Stimulated activated CD8-positive, alpha-beta memory T cell treated with anti-CD3 and anti-CD28 coated beads, Interleukin-2, amount 100 ng/mL, for 1 hour (primary cell): ENCODE data around the gene ZIC2.

ENCODE experiments used
- DNase-seq, 2 donors: peaks; one replicate each; pipeline ENCODE4 v3.0.0-alpha.2; 2020; ENCODE audit warnings: low read depth in 2 of 2

The ZIC2 gene

DNA sequence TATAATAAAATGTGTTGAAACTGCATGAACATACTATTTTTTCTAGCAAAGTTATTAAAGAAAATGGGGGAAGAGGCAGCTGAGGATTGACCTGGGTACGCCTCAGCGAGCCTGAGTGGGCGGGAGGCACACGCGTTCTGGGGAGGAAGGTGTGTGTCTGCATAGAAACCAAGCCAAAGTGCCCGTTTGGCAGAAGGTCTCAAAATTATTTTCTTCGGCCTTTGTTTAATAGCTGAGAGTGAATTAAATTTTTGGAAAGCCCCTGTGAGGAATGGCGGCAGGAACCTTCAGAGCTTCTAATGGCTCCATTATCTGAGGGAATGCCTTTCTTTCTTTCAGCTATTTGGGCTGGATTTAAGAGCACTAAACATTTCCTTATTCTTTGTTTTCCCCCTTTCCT, 5.2 kb downstream of the ZIC2 start:
- no peak for DNase-seq

DNA sequence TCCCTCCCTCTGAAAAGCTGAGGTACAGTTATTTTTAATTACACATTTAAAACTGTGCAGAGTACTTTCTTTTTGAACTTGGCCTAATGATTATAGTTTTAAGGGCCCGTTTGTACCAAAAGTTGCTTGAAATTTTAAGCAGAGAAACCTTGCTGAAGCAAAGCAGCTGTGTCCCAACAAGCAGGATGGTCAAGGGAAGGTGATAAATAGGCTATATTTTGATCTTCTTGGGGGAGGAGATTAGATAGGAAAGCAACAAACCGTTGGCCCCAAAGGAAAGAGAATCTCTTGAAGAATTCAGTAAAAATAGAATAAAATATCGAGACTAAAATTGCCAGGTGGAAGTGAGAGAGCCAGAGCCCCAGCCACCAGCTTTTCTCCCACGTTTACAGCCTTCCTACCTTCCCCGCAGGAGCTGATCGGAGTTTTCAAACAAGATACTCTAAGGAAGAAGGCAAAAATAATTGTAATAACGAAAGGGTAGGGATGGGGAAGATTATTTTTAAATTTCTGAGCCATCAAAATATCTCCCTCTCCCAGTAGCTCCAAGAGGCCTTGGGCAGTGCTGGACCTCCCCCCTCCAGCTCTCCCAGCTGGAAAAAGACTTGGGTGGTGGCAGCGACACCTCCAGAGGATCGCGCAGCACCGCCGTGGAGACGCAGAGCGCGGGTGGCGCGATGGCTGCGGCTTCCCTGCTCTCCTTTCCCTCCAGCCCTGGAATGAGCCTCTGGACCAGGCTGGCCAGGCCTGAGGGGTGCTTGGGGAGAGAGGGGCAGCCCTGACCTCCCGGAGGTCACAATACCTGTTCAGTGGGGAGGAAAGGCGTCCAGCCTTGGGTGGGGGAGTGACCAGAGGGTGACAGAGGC, 5.8 kb downstream of the ZIC2 start:
- DNase-seq = no peak

DNA sequence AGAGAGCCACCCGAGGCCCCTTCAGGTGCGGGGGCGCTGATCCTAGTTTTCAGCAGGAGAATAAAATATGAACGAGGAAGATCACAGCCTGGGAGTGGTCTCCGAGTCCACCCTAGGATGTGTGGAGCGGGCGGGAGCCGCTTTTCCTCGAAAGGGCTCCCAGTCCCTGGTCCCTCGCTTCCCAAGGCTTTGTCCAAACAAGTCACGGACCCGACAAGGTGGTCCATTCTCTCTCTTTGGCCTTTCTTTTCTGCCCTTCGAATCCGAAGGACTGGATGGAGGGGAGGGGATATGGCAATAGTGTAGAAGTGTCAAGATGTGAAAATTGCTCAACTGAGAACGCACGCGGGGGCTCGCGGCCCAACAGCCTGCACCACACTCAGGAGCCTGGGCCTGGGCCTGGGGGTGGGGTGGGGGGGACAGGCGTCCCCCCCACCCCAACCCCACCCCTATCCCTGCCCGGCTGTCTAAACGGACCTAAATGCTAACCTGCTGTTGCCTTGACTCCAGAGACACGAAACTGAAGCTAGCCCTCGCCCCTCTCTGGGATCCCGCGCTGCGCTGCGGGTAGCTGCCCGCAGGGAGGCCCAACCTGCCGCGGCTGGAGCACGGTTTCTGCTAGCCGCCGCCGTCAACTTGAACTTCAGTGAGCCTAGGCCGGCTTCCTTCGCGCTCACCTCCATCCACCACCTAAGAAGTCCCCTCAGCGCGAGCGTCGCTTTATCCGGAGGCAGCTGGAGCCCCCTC, 7.1 kb downstream of the ZIC2 start:
- DNase-seq = no peak

DNA sequence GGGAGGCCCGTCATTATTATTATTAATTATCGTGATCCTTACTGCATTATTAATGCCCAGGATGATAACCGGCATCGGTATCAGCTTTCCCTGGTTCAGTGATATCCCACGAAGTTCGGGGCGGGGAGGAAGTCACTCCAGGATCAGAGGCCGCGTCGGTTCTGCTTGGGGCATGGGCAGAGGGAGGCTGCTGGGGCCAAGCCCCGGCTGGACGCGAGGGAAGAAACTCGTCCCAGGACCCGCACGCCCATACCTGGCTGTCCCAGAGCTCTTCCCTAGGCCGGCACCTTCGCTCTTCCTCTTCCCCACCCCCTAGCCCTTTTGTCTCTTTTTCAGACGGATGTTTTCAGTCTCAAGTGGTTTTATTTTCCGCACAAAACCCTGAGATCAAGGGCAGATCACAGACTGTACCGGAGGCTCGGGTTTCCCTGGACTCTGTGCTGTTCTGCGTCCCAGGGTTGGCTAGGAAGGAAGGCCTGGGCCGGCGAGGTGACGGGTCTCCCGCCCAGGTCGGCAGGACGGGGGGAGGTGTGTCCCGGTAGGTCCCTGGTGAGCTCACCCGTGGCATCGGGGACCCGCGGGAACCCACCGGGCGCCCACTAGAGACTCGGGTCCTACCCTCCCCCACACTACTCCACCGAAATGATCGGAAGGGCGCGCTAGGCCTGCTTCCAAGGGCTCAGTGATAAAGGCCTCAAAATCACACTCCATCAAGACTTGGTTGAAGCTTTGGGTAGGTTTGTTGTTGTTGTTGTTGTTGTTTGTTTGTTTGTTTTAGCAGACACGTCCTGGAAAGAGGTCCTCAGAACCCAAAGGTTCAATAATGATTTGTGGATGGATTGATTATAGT, 7.9 kb downstream of the ZIC2 start:
- DNase-seq = no peak

DNA sequence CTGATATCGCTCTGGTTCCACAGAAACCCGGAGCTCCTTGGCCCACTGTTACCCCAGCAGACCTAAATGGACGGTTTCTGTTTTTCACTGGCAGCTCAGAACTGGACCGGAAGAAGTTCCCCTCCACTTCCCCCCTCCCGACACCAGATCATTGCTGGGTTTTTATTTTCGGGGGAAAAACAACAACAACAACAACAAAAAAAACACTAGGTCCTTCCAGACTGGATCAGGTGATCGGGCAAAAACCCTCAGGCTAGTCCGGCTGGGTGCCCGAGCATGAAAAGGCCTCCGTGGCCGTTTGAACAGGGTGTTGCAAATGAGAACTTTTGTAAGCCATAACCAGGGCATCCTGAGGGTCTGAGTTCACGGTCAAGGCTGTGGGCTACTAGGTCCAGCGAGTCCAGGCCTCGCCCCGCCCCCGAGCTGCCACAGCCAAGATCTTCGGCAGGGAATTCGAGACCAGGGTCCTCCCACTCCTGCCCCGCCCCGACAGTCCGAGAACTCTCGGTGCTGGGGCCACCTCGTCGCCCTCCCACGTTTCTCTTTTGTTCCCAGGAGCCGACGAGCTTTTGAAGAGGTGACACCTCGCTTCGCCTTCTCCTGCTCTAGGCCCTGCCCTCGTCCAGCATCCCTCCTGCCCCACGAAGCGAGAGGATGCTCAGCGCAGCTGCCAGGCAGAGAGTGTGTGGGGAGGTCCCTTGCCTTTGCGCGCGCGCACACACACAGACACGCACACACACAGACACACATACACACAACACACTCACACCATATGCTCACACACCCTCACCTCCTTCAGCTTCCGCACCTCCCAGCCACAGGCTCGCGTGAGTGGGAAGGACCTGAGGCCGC, 8.8 kb downstream of the ZIC2 start:
- DNase-seq = no peak

DNA sequence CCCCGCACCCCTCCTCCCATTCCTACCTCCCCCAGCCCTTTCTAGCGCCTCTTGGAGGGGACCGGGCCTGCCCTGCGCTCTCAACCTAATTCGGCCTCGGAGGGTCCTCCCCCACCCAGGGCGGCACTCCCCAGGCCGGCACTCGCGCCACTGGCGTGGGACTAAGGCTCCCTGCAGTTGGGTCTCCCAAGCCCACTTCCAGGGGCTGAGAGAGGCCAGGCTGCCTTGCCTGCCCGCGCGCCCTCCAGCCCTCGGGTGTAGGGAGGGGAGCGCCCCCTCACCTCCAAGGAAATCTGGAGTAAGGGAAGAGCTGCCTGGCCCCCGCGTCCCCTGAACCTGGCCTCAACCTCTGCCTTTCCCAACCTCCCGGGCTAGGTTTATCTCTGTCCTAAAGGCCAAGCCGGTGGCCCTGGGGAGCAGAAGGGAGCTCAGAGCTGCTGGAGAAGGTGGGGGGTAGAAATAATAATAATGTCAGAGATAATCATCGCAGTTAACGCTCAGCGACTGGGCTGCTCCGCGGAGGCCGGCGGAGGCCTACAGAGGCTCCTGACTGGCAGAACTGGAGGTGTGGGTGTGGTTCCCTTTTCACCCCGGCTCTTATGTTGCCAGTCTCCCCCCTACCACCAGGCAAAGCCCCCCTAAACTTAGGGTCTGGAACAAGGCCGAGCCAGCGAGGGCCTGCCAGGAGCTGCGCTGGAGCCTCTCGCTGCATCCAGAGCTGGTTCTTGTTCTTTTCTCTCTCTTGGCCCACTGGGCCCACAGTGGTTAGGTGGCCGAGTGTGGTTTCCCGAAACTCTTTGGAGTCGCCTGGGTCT, 9.6 kb downstream of the ZIC2 start:
- DNase-seq = no peak

DNA sequence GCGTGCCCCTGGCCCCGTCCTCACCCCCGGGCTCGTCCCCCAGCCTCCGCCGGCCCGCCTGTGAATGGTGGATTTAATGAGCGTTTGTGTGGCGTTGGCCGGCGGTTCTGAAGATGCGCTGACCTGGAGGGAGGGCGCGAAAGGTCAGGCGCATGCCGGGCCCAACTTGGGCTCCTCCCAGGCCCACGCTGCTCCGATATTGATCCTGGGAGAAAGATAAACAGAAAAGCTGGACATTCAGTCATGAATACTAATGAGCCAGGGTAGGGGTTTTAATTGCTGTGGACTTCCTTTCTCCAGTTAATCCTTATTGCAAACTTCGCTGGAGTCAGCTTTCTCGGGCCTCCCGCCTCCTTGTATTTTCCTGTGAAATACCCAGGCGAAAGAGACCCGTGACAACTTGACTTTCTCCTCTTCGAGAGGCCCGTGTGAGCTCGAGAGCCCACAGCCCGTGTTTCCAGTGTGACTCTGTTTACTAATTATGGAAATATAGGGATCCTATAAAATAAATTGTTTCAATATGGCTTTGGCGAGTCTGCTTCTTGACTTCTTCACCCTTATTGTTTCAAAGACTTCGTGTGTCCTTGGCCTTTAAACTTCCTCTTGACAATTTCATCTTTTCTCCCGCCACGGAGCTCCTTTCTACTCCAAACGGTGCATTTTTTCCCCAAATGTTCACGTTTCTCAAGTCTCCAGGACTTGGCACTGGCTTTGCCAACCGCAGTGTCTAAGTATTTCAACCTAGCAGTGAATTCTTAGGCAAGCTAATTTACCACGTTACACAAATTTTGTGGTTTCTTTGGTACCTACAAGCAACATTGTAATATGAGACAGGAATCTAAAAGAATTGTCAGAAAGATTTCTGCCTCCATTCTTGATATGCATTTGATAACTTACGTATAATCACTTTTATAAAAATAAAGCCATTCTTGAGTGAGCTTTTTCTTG, 10.5 kb downstream of the ZIC2 start:
- DNase-seq = no peak

DNA sequence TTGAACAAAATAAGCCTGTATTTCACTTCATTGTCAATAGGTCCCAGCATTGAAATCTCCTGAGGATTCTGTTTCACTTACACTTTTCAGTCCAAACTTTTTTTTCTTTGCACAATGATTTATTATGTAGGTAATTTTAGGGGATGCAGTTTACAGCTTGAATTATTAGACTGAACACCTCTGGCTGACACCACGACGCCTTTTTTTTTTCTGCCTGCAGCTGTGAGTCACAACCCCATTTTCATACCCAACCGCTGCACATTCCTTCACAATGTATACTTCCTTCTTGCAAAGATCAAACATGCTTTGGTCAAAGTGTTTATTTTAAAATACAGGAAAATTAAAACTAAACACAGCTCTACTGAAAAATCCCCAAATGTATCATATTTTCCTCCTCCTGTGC, 11.4 kb downstream of the ZIC2 start:
- no peak for DNase-seq

DNA sequence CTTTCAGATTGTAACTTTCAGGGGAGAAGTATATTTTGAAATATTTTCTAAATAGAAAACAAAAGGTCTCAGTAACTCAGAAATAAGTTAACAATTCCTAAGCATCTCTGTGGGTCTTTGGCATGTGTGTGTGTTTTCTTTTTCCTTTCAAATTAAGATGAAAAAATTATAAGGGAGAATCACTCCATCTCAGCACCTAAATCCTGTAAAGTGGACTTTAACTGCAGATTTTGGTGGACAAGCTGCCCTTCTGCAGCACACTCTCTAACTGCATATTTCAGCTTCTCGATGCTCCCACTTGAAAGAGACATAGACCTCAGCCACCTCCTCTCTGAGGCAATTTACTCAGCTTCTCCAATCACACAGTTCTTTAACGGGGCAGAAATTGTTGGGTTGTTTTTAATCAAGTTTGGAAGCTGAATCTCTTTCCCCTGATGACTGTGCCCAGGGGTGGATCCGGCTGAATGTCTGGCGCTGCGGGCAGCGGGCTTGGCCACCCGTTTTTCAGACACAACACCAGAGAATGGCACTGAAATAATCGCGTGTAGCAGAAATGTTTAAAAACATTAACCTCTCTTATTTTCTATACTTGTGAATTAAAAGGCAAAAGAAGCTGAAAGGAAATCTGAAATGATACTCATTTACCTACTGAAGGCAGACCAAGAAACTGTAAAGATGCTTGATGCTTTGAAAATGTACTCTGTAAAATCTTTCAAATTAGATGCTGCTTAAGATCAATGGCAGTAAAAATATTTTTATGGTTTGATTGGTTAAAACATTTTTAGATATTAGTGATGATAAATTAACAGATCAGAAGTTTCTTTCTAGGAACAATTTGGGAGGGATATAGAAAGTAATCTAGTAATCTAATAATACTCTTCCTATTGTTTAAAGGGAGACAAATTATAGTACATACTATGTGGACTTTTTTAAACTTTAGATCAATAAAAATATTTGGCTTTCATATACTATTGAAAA, 12.4 kb downstream of the ZIC2 start:
- DNase-seq = no peak

DNA sequence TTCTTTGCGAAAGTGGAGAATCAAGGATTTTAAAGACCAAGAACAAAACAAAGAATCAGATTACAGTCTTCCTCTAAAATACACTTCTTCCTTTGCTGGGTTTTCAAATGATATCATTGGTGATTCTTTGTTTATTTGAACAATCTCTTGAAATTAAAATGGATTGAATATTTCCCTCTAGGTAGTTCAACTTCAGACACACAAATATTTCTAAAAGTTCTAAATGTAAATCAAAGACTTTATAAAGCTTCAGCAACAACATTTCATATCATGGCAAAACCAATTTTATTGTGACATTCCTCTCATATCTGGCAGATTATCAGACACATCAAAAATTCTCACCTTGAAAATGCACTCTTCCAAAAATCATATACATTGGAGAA, 13.0 kb downstream of the ZIC2 start:
- DNase-seq = no peak

DNA sequence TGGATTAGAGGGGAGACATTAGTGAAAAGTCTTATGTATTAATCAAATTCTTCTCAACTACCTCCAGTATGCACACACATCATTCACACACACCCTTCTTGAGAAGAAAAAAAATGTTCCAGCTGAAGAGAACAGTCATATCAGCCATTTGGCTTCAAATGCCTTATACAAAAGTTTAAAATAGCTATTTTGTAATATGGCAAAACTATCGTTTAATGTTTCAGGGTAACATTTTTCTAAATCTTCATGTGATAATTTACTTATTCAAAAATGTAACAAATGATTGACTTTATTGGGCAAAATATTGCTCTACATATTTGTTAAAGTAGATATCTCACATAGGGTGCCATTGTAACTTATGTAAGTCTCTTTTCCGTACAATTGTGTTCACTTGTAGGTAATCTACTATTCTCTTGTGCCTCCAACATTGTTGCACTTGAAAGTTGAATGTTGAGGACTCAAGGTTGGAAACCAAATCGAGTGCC, 13.6 kb downstream of the ZIC2 start:
- no peak for DNase-seq

DNA sequence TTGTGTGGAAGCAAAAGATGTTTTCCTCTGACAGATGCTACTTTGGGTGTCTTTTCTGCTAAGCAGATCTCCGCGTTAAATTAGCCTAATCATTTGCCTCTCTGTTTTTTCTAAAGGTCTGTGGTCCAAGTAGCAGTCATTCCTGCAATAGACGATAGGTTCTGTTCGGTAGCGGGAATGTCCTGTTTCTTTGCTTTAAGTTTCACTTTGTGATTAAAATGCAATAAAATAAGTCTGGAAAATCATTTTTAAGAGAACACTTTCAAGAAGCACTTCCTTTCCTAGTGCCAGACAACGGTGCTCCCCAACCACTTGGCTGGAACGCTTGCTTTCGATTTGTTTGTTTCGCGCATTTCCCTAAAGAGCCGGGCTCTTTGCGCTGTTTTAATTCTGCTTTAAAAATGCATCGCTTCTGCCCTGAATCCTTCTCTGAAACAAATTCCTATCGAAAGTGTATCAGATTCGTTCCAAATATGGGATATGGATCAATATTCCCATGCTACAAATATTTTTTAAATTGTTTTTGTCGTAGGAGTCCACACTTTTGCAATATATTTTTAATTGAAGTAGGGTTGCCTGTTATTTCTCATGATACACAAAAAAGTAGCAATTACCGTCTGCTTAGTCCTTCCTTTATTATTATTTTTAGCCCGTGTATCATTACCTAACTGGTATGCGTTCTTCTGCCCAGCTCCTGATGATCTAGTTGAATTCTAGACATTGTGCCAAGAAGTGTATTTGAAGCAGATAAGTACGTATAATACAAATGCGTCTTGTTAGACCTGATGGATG, 14.2 kb downstream of the ZIC2 start:
- no peak for DNase-seq

DNA sequence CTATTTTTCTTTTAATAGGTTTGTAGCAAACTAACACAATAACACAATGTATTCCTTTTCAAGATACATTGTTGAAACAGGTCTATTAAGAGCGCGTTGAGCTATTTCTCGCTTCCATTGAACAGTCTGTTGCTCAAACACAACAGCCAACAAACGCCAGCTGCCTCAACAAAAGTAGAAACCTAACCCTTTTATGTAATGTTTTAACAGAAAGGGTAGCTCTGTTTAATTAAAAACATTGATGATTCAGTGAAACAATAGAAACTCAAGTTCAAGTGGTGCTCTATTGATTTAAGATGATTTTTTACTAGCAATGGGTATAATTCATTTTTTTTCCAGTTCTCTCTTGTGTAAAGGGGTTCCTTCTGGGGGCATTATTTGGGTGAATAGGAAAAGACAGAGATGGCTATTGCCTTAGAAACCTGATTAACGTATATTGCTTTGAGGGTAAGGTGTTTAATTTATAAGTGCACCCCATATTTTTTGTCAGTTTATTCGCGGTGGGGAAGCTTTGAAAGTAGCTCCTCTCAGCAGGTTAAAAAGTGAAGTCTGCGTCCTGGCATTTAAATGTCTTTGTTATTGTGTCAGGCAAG, 14.9 kb downstream of the ZIC2 start:
- DNase-seq = no peak

DNA sequence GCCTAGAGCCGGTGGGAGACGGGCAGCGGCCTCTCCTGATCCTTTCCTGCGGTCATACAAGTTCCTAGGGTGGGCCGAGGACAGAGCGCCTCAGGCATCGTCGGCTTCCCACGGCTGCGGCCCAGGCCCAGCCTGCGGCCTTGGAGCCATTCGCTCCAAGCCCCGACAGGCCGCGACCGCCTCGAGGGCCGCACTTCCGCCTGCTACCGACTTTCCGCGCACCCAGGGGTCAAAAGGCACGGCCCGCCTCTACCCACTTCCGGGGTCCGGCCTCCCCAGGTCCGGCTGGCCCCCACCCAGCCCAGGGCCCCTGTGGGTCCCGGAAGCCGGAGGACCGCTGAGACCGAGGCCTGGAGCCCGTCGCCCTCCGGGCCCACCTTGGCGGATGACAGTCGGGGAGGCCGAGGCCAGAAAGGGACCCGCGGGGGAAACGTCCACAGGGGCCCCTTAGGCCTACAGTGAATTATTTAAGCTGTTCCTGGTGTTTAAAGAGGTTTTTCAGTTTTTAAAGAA, 16.2 kb downstream of the ZIC2 start:
- DNase-seq = no peak

DNA sequence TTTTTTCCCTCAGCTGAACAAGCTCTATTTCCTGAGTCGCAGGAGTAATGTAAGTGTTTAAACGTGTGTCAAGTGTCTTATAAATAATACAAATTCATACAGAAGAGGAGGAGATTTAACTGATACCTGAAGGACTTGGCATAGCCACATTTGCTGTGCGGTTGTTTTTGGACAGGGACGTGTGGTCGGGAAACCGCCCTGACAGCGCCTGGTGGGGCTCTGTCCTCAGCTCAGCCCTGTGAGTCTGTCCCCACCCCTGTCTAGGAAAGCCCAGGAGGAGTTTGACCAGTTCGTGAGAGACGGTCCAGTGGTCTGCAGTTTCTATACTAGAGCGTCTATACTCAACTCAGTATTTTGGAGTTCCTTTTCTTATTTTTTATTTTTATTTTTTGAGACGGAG, 16.7 kb downstream of the ZIC2 start:
- no peak for DNase-seq

DNA sequence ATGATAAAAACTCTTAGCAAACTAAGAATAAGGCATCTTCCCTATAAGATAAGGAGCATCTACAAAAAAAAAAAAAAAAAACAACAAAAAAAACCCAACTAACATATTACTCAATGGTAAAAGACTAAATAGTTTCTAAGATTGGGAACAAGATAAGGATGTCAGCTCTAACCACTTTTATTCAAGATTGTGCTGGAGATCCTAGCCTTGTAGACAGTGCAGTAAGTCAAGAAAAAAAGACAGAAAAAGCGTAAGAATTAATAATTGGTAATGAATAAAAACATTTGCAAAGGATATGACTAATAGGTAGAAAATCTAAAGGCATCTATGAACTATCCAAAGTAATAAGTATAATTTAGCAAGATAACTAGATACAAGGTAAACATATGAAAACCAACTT, 33.0 kb downstream of the ZIC2 start:
- DNase-seq = no peak
